H1 (cell line): ENCODE measurements around the gene ARHGAP22. TPM values are rescaled to one million over a fixed set of nuclear protein-coding genes. Genes with fewer than 3 reads are reported as not detected.

ENCODE experiments used
- CTCF ChIA-PET: fragments of 300-600 bp; sonication (Branson Sonifier 250); formaldehyde crosslinking; loops from one replicate; lab custom pipeline; 2021; ENCODE audit not compliant: partially characterized antibody; lab: Charles Lee
- POLR2A ChIA-PET: fragments of 300-600 bp; sonication (Branson Sonifier 250); formaldehyde crosslinking; loops from one replicate; lab custom pipeline; 2021; ENCODE audit warnings: inconsistent platforms; ENCODE audit not compliant: partially characterized antibody; lab: Charles Lee
- DNase-seq, 2 experiments: peaks; one replicate each; pipeline versions ENCODE4 v3.0.0 to v3.0.0-alpha.2; 2010 to 2022; ENCODE audit warnings: low spot score in 2 of 2, low read depth in 1 of 2, mixed read lengths in 1 of 2
- FAIRE-seq: peaks from 2 replicates; lab custom pipeline; 2011; peaks lifted over from hg19 to GRCh38; lab: Jason Lieb, UNC
- H2AFZ ChIP-seq: 2 replicates; pipeline ENCODE4 v1.8.1; 2012; ENCODE audit warnings: low read length, inconsistent platforms
- H2AK5ac ChIP-seq: 2 replicates; pipeline ENCODE4 v1.6.1; 2013; ENCODE audit warnings: low read depth, low read length
- H2BK120ac ChIP-seq: replicated peaks from 2 replicates; pipeline ENCODE3; 2013; ENCODE audit warnings: low read depth, low read length, inconsistent platforms
- H2BK12ac ChIP-seq: 2 replicates; pipeline ENCODE4 v1.6.1; 2013; ENCODE audit warnings: low read depth, low read length
- H2BK15ac ChIP-seq: 2 replicates; pipeline ENCODE4 v1.6.1; 2013; ENCODE audit warnings: low read length
- H2BK20ac ChIP-seq: 2 replicates; pipeline ENCODE4 v1.6.1; 2013; ENCODE audit warnings: low read length
- H2BK5ac ChIP-seq: 2 replicates; pipeline ENCODE4 v1.6.1; 2013; ENCODE audit warnings: low read depth, low read length
- H3K14ac ChIP-seq: 2 replicates; pipeline ENCODE4 v1.6.1; 2013; ENCODE audit warnings: inconsistent platforms; ENCODE audit not compliant: insufficient read length
- H3K18ac ChIP-seq: 2 replicates; pipeline ENCODE4 v1.6.1; 2013; ENCODE audit warnings: low read length; ENCODE audit errors: extremely low read depth
- H3K23ac ChIP-seq: 2 replicates; pipeline ENCODE4 v1.6.1; 2013; ENCODE audit warnings: inconsistent platforms; ENCODE audit not compliant: insufficient read length
- H3K23me2 ChIP-seq: 2 replicates; pipeline ENCODE4 v1.6.1; 2013; ENCODE audit warnings: low read depth, low read length
- H3K27ac ChIP-seq: 2 replicates; pipeline ENCODE4 v1.6.1; 2011; ENCODE audit warnings: low read depth, low read length, inconsistent platforms
- H3K27me3 ChIP-seq, 4 experiments: replicated peaks in 1 of 4; 1 replicate in 1 of 4; 2 replicates in 3 of 4; pipeline versions ENCODE4 v1.6.1 to v1.8.1; 2011 to 2013; ENCODE audit warnings: low read length in 3 of 4, mild to moderate bottlenecking in 3 of 4, inconsistent platforms in 2 of 4, mixed read lengths in 2 of 4, moderate library complexity in 1 of 4; ENCODE audit not compliant: control insufficient read depth in 3 of 4, insufficient read depth in 3 of 4; ENCODE audit errors: extremely low read depth in 1 of 4
- H3K36me3 ChIP-seq, 4 experiments: 2 replicates each; pipeline versions ENCODE4 v1.6.1 to v1.8.1; 2011 to 2013; ENCODE audit warnings: mild to moderate bottlenecking in 4 of 4, low read length in 3 of 4, moderate library complexity in 2 of 4, control low read depth in 1 of 4, inconsistent platforms in 1 of 4; ENCODE audit not compliant: insufficient read depth in 4 of 4, control insufficient read depth in 2 of 4
- H3K4ac ChIP-seq: replicated peaks from 2 replicates; pipeline ENCODE3; 2013; ENCODE audit warnings: low read length, low read depth, mixed read lengths, inconsistent platforms; ENCODE audit not compliant: insufficient read length
- H3K4me1 ChIP-seq, 4 experiments: replicated peaks in 1 of 4; 1 replicate in 1 of 4; 2 replicates in 3 of 4; pipeline versions ENCODE4 v1.6.1 to v1.8.1; 2011 to 2013; ENCODE audit warnings: low read length in 3 of 4, inconsistent platforms in 2 of 4, mixed read lengths in 1 of 4; ENCODE audit not compliant: insufficient read depth in 4 of 4, control insufficient read depth in 3 of 4
- H3K4me2 ChIP-seq, 2 experiments: 2 replicates each; pipeline versions ENCODE4 v1.6.1 to v1.8.1; 2011 to 2013; ENCODE audit warnings: low read depth in 2 of 2, low read length in 2 of 2, control low read depth in 1 of 2, inconsistent platforms in 1 of 2, mild to moderate bottlenecking in 1 of 2; ENCODE audit not compliant: insufficient read depth in 1 of 2
- H3K4me3 ChIP-seq, 4 experiments: fragments of 200-600, 300-600 bp in 1 of 4; sonication (generic), shearing (Covaris generic), sonication (Bioruptor Twin) in 1 of 4; 2 replicates each; pipeline versions ENCODE4 v1.5.1 to v1.8.1; 2011 to 2016; ENCODE audit warnings: low read length in 4 of 4, low read depth in 3 of 4, control low read depth in 2 of 4, inconsistent platforms in 2 of 4, mild to moderate bottlenecking in 2 of 4, mixed read lengths in 1 of 4, moderate library complexity in 1 of 4; ENCODE audit not compliant: insufficient read depth in 2 of 4; ENCODE audit errors: extremely low read depth in 1 of 4
- H3K56ac ChIP-seq: replicated peaks from 2 replicates; pipeline ENCODE3; 2013; ENCODE audit warnings: low read depth, mild to moderate bottlenecking, mixed read lengths, low read length, inconsistent platforms; ENCODE audit not compliant: insufficient read length
- H3K79me1 ChIP-seq: 2 replicates; pipeline ENCODE4 v1.6.1; 2013; ENCODE audit warnings: low read depth, low read length, control low read depth
- H3K79me2 ChIP-seq, 2 experiments: 2 replicates each; pipeline versions ENCODE4 v1.6.1 to v1.8.1; 2012 to 2013; ENCODE audit warnings: low read length in 2 of 2, mild to moderate bottlenecking in 2 of 2, inconsistent platforms in 1 of 2; ENCODE audit not compliant: insufficient read depth in 2 of 2, control insufficient read depth in 1 of 2
- H3K9ac ChIP-seq, 4 experiments: replicated peaks in 1 of 4; 1 replicate in 1 of 4; 2 replicates in 3 of 4; pipeline versions ENCODE4 v1.6.1 to v1.8.1; 2011 to 2013; ENCODE audit warnings: low read depth in 3 of 4, low read length in 3 of 4, control low read depth in 2 of 4, mild to moderate bottlenecking in 2 of 4, moderate library complexity in 2 of 4, inconsistent platforms in 1 of 4; ENCODE audit errors: extremely low read depth in 1 of 4
- H3K9me3 ChIP-seq, 2 experiments: 2 replicates each; pipeline versions ENCODE4 v1.6.1 to v1.8.1; 2012 to 2013; ENCODE audit warnings: mild to moderate bottlenecking in 2 of 2, moderate library complexity in 2 of 2, control low read depth in 1 of 2, inconsistent platforms in 1 of 2, low read depth in 1 of 2, low read length in 1 of 2, mixed read lengths in 1 of 2; ENCODE audit not compliant: insufficient read depth in 2 of 2
- H4K20me1 ChIP-seq, 2 experiments: replicated peaks in 1 of 2; 2 replicates each; pipeline versions ENCODE3 to v1.8.1; 2011 to 2013; ENCODE audit warnings: inconsistent platforms in 2 of 2, low read length in 2 of 2, mild to moderate bottlenecking in 1 of 2; ENCODE audit not compliant: insufficient read depth in 2 of 2, control insufficient read depth in 1 of 2
- H4K5ac ChIP-seq: 2 replicates; pipeline ENCODE4 v1.6.1; 2013; ENCODE audit warnings: low read length, low read depth, mixed read lengths, inconsistent platforms; ENCODE audit not compliant: insufficient read length
- H4K8ac ChIP-seq: 2 replicates; pipeline ENCODE4 v1.8.0; 2013; ENCODE audit warnings: mild to moderate bottlenecking, moderate library complexity, low read length, inconsistent platforms; ENCODE audit not compliant: insufficient read depth; ENCODE audit errors: extremely low read depth
- H4K91ac ChIP-seq: replicated peaks from 2 replicates; pipeline ENCODE3; 2013; ENCODE audit warnings: low read length, mixed read lengths, inconsistent platforms; ENCODE audit not compliant: insufficient read length
- BCL11A ChIP-seq, 2 experiments: IDR thresholded peaks; one replicate each; pipeline ENCODE4 v1.6.1; 2011; ENCODE audit warnings: low read depth in 2 of 2, low read length in 2 of 2, mild to moderate bottlenecking in 2 of 2
- CEBPB ChIP-seq: IDR thresholded peaks from 2 replicates; pipeline ENCODE4 v1.6.1; 2012; ENCODE audit warnings: low read depth, low read length
- CHD2 ChIP-seq: IDR thresholded peaks from 2 replicates; pipeline ENCODE4 v1.6.1; 2012; ENCODE audit warnings: low read length, improper control_type of control experiment
- CREB1 ChIP-seq: IDR thresholded peaks from 2 replicates; pipeline ENCODE4 v1.6.1; 2012; ENCODE audit warnings: inconsistent platforms
- CTBP2 ChIP-seq: IDR thresholded peaks from 2 replicates; pipeline ENCODE4 v1.7.0; 2011; ENCODE audit warnings: borderline replicate concordance, mild to moderate bottlenecking, moderate library complexity, mixed read lengths, low read length; ENCODE audit not compliant: insufficient read depth, insufficient read length
- FOSL1 ChIP-seq: IDR thresholded peaks from 2 replicates; pipeline ENCODE4 v1.6.1; 2011; ENCODE audit warnings: mild to moderate bottlenecking, low read depth, low read length, moderate library complexity; ENCODE audit not compliant: insufficient read depth
- JUND ChIP-seq: IDR thresholded peaks from 2 replicates; pipeline ENCODE4 v1.6.1; 2011; ENCODE audit warnings: mild to moderate bottlenecking, improper control_type of control experiment, low read length
- KDM5A ChIP-seq: fragments of 200-600 bp; IDR thresholded peaks from 2 replicates; pipeline ENCODE4 v1.7.1; 2012; ENCODE audit warnings: mild to moderate bottlenecking, low read length, inconsistent platforms, mixed read lengths
- MAFK ChIP-seq: IDR thresholded peaks from 2 replicates; pipeline ENCODE4 v1.6.1; 2012; ENCODE audit warnings: low read depth, mild to moderate bottlenecking, improper control_type of control experiment, low read length
- RXRA ChIP-seq: IDR thresholded peaks from 2 replicates; pipeline ENCODE4 v1.6.1; 2011; ENCODE audit warnings: low read depth, mild to moderate bottlenecking, low read length, moderate library complexity; ENCODE audit not compliant: insufficient read depth
- polyA plus RNA-seq, 7 experiments: library from polyadenylated mRNA; depleted of rRNA in 3 of 7; stranded (reverse) in 5 of 7; unstranded in 2 of 7; fragments of >200 nt in 5 of 7; fragments of 200-250 nt in 2 of 7; gene quantifications; 1 replicate in 5 of 7; 2 replicates in 1 of 7; 4 replicates in 1 of 7; pipeline versions ENCODE4 v1.2.1 to v1.2.3, GENCODE V29; 2011 to 2013; ENCODE audit warnings: missing spikeins in 2 of 7, mixed read lengths in 2 of 7
- total RNA-seq: library from RNA; stranded (reverse); fragmentation: NEBNext Ultra II Directional; extraction: Animal tissue kit (Norgen Biotek cat#: 25700); gene quantifications from 2 replicates; pipeline ENCODE4 v1.2.1, GENCODE V29; 2021
- TF ChIP-seq, protein P1 (sequence below): IDR thresholded peaks from 2 replicates; pipeline ENCODE4 v1.6.1; 2012; ENCODE audit warnings: inconsistent platforms

Gene ARHGAP22
- total and polyA plus RNA-seq, 2 of the 8 experiments (the other 6 are each of a cell fraction or from before 2014, with no cell fraction given): 3.6 to 11.2 TPM

- Histone ChIP-seq H3K4me2 (no peak overlapping the region), H3K4me1 (no peaks in the 10 kb centered on the region), H3K18ac (no peak overlapping the region), H2BK15ac (no peak overlapping the region), H3K56ac (no peak overlapping the region), H3K79me2 (no peaks in the 10 kb centered on the region), H4K91ac (no peak overlapping the region), H2AK5ac (no peak overlapping the region), H2AFZ (no peak overlapping the region), H3K27ac (no peak overlapping the region), H3K14ac (no peak overlapping the region), H2BK20ac (no peak overlapping the region), H2BK12ac (no peak overlapping the region), H3K23me2 (no peaks in the 10 kb centered on the region), H3K9me3 (no peaks in the 10 kb centered on the region), H3K27me3 (no peaks in the 10 kb centered on the region), H4K8ac (no peak overlapping the region), H3K36me3 (peaks cover 0 to 10% (median 2%) of the 10 kb centered on the region in 4 experiments; a peak in 4 of 8 replicates), H4K20me1 (no peaks in the 10 kb centered on the region), H3K4ac (no peak overlapping the region), H3K23ac (no peak overlapping the region), H3K79me1 (no peaks in the 10 kb centered on the region), H4K5ac (no peak overlapping the region), H3K4me3 (no peak overlapping the region), H2BK120ac (no peak overlapping the region), H3K9ac (no peak overlapping the region), H2BK5ac (no peak overlapping the region)
- ChIA-PET POLR2A (no interaction called here), CTCF (interaction anchor here (0.5 to 1.0 kb wide), 4 partner anchors 13 to 768 kb away, joined by 3 read pairs; no protein-coding TSS in a partner anchor)
- no peak for DNase-seq
- no peak for FAIRE-seq
- TF ChIP-seq KDM5A (no peak), MAFK (no peak), CHD2 (no peak), CTBP2 (no peak), JUND (no peak), FOSL1 (no peak), CEBPB (no peak), CREB1 (no peak), RXRA (no peak), BCL11A (IDR thresholded peaks at IDR 0.05; ENCODE audit: low read depth in 2 of 2, low read length in 2 of 2) (no peak)
- TF ChIP-seq, protein P1, sequence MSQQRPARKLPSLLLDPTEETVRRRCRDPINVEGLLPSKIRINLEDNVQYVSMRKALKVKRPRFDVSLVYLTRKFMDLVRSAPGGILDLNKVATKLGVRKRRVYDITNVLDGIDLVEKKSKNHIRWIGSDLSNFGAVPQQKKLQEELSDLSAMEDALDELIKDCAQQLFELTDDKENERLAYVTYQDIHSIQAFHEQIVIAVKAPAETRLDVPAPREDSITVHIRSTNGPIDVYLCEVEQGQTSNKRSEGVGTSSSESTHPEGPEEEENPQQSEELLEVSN: no peak
Observed at GRCh38 chr10:48431871-48432270, 173.0 kb downstream of the ARHGAP22 start.
